Activated CD4-positive, alpha-beta T cell treated with anti-CD3 and anti-CD28 coated beads for 48 hours (primary cell): Measurements from ENCODE around the gene VIPR2.
A peak's percentile ranks its signal among the peaks of the same experiment; 100 is the strongest.

Experiments
- DNase-seq: peaks from one replicate; pipeline ENCODE4 v3.0.0-alpha.2; 2020

The VIPR2 gene

GRCh38 chr7:159118197-159118595 is 26.5 kb downstream of the VIPR2 start:
- DNase-seq, result no peak

GRCh38 chr7:159117366-159118196 is 27.1 kb downstream of the VIPR2 start:
- no peak for DNase-seq

- DNase-seq, result no peak
Observed at GRCh38 chr7:159116581-159117339, 27.9 kb downstream of the VIPR2 start.

- no peak for DNase-seq
Observed at GRCh38 chr7:159115601-159116501, 28.8 kb downstream of the VIPR2 start.

- no peak for DNase-seq
Observed at GRCh38 chr7:159114981-159115380, 29.7 kb downstream of the VIPR2 start.

- DNase-seq, result no peak
Observed at GRCh38 chr7:159114096-159114495, 30.6 kb downstream of the VIPR2 start.

- DNase-seq, result no peak
Observed at GRCh38 chr7:159113056-159113455, 31.6 kb downstream of the VIPR2 start.

- DNase-seq, result peak; percentile 30
Observed at GRCh38 chr7:159112136-159113011, 32.3 kb downstream of the VIPR2 start.

- no peak for DNase-seq
Observed at GRCh38 chr7:159109653-159110035, 35.0 kb downstream of the VIPR2 start.

GRCh38 chr7:159108941-159109652 is 35.6 kb downstream of the VIPR2 start:
- DNase-seq, result no peak

- no peak for DNase-seq
Observed at GRCh38 chr7:159108491-159108890, 36.2 kb downstream of the VIPR2 start.

GRCh38 chr7:159107161-159107892 is 37.3 kb downstream of the VIPR2 start:
- no peak for DNase-seq

GRCh38 chr7:159105832-159106811 is 38.5 kb downstream of the VIPR2 start:
- DNase-seq, result no peak

- no peak for DNase-seq
Observed at GRCh38 chr7:159105066-159105780, 39.4 kb downstream of the VIPR2 start.

GRCh38 chr7:159104188-159104920 is 40.3 kb downstream of the VIPR2 start:
- DNase-seq, result no peak

GRCh38 chr7:159103382-159104187 is 41.1 kb downstream of the VIPR2 start:
- no peak for DNase-seq
